ENCODE measurements around the gene NECAB2. TPM values are rescaled to one million over a fixed set of nuclear protein-coding genes. Genes with fewer than 3 reads are reported as not detected.

The NECAB2 gene
- total RNA-seq, 6 donors from 2014 or later: 0.40 to 1.2 (median 0.44) TPM; not detected in 3

- peaks cover 6 to 10% (median 8%) of the 10 kb centered on the region in 4 donors for H3K4me1 ChIP-seq
- peaks cover 0 to 21% (median 11%) of the 10 kb centered on the region in 4 donors for H3K36me3 ChIP-seq
- no peaks in the 10 kb centered on the region for H3K27me3 ChIP-seq
- TF ChIP-seq EP300 (IDR thresholded peaks at IDR 0.05): no peak
- no peak for TF ChIP-seq POLR2AphosphoS5 (IDR thresholded peaks at IDR 0.05)
- no peak for TF ChIP-seq CTCF (IDR thresholded peaks at IDR 0.05)
- no peak for TF ChIP-seq POLR2A (IDR thresholded peaks at IDR 0.05)
- H3K27ac ChIP-seq: no peak overlapping the region
- no peak overlapping the region for H3K4me3 ChIP-seq
- no peaks in the 10 kb centered on the region for H3K9me3 ChIP-seq
- ATAC-seq (ENCODE audit: low FRiP score in 2 of 2) (no peak), DNase-seq (no peak)
- WGBS, 2 donors: 88 to 91% methylated on average over 12 of the region's 12 CpGs
Measured at GRCh38 chr16:83925095-83925905, 42.7 kb upstream of the NECAB2 start.

GRCh38 chr16:83925957-83926725 is 41.9 kb upstream of the NECAB2 start:
- 65 to 67% methylated on average over 19 to 26 of the region's 27 CpGs for WGBS, 2 donors
- peaks cover 6 to 10% (median 8%) of the 10 kb centered on the region in 4 donors for H3K4me1 ChIP-seq
- H3K27ac ChIP-seq: no peak overlapping the region
- no peak for TF ChIP-seq EP300 (IDR thresholded peaks at IDR 0.05)
- TF ChIP-seq CTCF (IDR thresholded peaks at IDR 0.05): no peak
- no peak for TF ChIP-seq POLR2AphosphoS5 (IDR thresholded peaks at IDR 0.05)
- TF ChIP-seq POLR2A (IDR thresholded peaks at IDR 0.05): no peak
- no peaks in the 10 kb centered on the region for H3K27me3 ChIP-seq
- H3K4me3 ChIP-seq: no peak overlapping the region
- ATAC-seq (ENCODE audit: low FRiP score in 2 of 2) (no peak), DNase-seq (peak in 1 of 2 donors; percentile 62)
- no peaks in the 10 kb centered on the region for H3K9me3 ChIP-seq
- H3K36me3 ChIP-seq: peaks cover 0 to 18% (median 9%) of the 10 kb centered on the region in 4 donors

- Histone ChIP-seq H3K27me3 (no peaks in the 10 kb centered on the region), H3K4me3 (peak overlapping the region in 2 of 4 donors; percentile 21 to 25), H3K4me1 (peaks cover 6 to 10% (median 8%) of the 10 kb centered on the region in 4 donors), H3K36me3 (peaks cover 0 to 14% (median 7%) of the 10 kb centered on the region in 4 donors), H3K9me3 (no peaks in the 10 kb centered on the region), H3K27ac (peak overlapping the region; percentile 46 to 74 (median 52))
- DNase-seq (peak; percentile 75 to 97), ATAC-seq (ENCODE audit: low FRiP score in 2 of 2) (peak; percentile 87 to 89)
- TF ChIP-seq POLR2AphosphoS5 (IDR thresholded peaks at IDR 0.05): no peak
- TF ChIP-seq CTCF (IDR thresholded peaks at IDR 0.05): peak; percentile 85 to 94 (median 91)
- TF ChIP-seq POLR2A (IDR thresholded peaks at IDR 0.05): peak in 1 of 4 donors; percentile 22
- WGBS, 2 donors: 26 to 31% methylated on average over 29 to 32 of the region's 35 CpGs
Measured at GRCh38 chr16:83926726-83927397, 41.2 kb upstream of the NECAB2 start.

- Histone ChIP-seq H3K4me1 (peaks cover 6 to 10% (median 8%) of the 10 kb centered on the region in 4 donors), H3K4me3 (no peak overlapping the region), H3K27ac (no peak overlapping the region), H3K27me3 (no peaks in the 10 kb centered on the region), H3K9me3 (no peaks in the 10 kb centered on the region), H3K36me3 (peaks cover 0 to 9% (median 4%) of the 10 kb centered on the region in 4 donors)
- no peak for ATAC-seq (ENCODE audit: low FRiP score in 2 of 2)
- TF ChIP-seq POLR2A (IDR thresholded peaks at IDR 0.05) (no peak), EP300 (IDR thresholded peaks at IDR 0.05) (no peak), CTCF (IDR thresholded peaks at IDR 0.05) (no peak), POLR2AphosphoS5 (IDR thresholded peaks at IDR 0.05) (no peak)
- WGBS, 2 donors: 79 to 85% methylated on average over 16 of the region's 16 CpGs
- DNase-seq: no peak
Measured at GRCh38 chr16:83928341-83929055, 39.5 kb upstream of the NECAB2 start.
